Measurements from ENCODE around the gene FYN. TPM values are rescaled to one million over a fixed set of nuclear protein-coding genes. Genes with fewer than 3 reads are reported as not detected.

The FYN gene
- polyA plus RNA-seq, 1 donor (not counting 4 experiments of a cell fraction or from before 2014, with no cell fraction given): 24.7 TPM

GRCh38 chr6:111743360-111743759, 129.9 kb downstream of the FYN start:
- peaks cover 2% of the 10 kb centered on the region for H4K20me1 ChIP-seq (ENCODE audit: control insufficient read depth, extremely low read depth, insufficient read depth, low read length)
- DNase-seq (ENCODE audit: low read depth, low spot score): no peak
- H3K9me3 ChIP-seq (ENCODE audit: control insufficient read depth, low read depth, low read length): no peaks in the 10 kb centered on the region
- no peak overlapping the region for H3K9ac ChIP-seq (ENCODE audit: control insufficient read depth, extremely low read depth, insufficient read depth, low read length)
- no peak for FAIRE-seq
- no peak for TF ChIP-seq CTCF (optimal IDR thresholded peaks at IDR 0.05 in 1 of 3, IDR thresholded peaks at IDR 0.05 in 1 of 3, conservative IDR thresholded peaks at IDR 0.05 in 1 of 3; ENCODE audit: extremely low read depth in 1 of 3, insufficient read depth in 2 of 3, low read length in 3 of 3)
- no peak for TF ChIP-seq EZH2 (IDR thresholded peaks at IDR 0.05; ENCODE audit: low read length)
- H3K9me1 ChIP-seq (ENCODE audit: control insufficient read depth, extremely low read depth, insufficient read depth, low read length): no peaks in the 10 kb centered on the region
- no peak overlapping the region for H3K27ac ChIP-seq (ENCODE audit: control insufficient read depth, insufficient read depth, low read length)
- H3K4me2 ChIP-seq (ENCODE audit: control insufficient read depth, extremely low read depth, insufficient read depth, low read depth, low read length): no peak overlapping the region
- H3K4me3 ChIP-seq (ENCODE audit: control insufficient read depth in 2 of 3, extremely low read depth in 1 of 3, insufficient read depth in 2 of 3, low read depth in 1 of 3, low read length in 3 of 3): no peak overlapping the region
- dilution Hi-C loops (cut with MboI; ENCODE audit: extremely low pct_ligation_motif_present, low sequenced_read_pairs): no loop called here
- H3K4me1 ChIP-seq (ENCODE audit: control insufficient read depth, extremely low read depth, insufficient read depth, low read length): peaks cover 6% of the 10 kb centered on the region
- no peak overlapping the region for H2AFZ ChIP-seq (ENCODE audit: control insufficient read depth, low read length)
- no peaks in the 10 kb centered on the region for H3K27me3 ChIP-seq (ENCODE audit: control insufficient read depth, extremely low read depth, insufficient read depth, low read length)
- H3K79me2 ChIP-seq (ENCODE audit: control insufficient read depth, insufficient read depth, low read length): no peaks in the 10 kb centered on the region
- no peaks in the 10 kb centered on the region for H3K36me3 ChIP-seq (ENCODE audit: control insufficient read depth in 2 of 2, extremely low read depth in 1 of 2, insufficient read depth in 2 of 2, low read length in 2 of 2)

- H4K20me1 ChIP-seq (ENCODE audit: control insufficient read depth, extremely low read depth, insufficient read depth, low read length): peaks cover 2% of the 10 kb centered on the region
- FAIRE-seq: no peak
Measured at GRCh38 chr6:111741177-111741952, 131.9 kb downstream of the FYN start.

More at GRCh38 chr6:111741177-111741952, 131.9 kb downstream of the FYN start:
- Histone ChIP-seq H3K4me1 (ENCODE audit: control insufficient read depth, extremely low read depth, insufficient read depth, low read length) (peaks cover 25% of the 10 kb centered on the region), H2AFZ (ENCODE audit: control insufficient read depth, low read length) (no peak overlapping the region), H3K9ac (ENCODE audit: control insufficient read depth, extremely low read depth, insufficient read depth, low read length) (no peak overlapping the region), H3K27ac (ENCODE audit: control insufficient read depth, insufficient read depth, low read length) (no peak overlapping the region), H3K9me3 (ENCODE audit: control insufficient read depth, low read depth, low read length) (no peaks in the 10 kb centered on the region), H3K4me3 (ENCODE audit: control insufficient read depth in 2 of 3, extremely low read depth in 1 of 3, insufficient read depth in 2 of 3, low read depth in 1 of 3, low read length in 3 of 3) (no peak overlapping the region), H3K79me2 (ENCODE audit: control insufficient read depth, insufficient read depth, low read length) (no peaks in the 10 kb centered on the region), H3K9me1 (ENCODE audit: control insufficient read depth, extremely low read depth, insufficient read depth, low read length) (no peaks in the 10 kb centered on the region), H3K4me2 (ENCODE audit: control insufficient read depth, extremely low read depth, insufficient read depth, low read depth, low read length) (no peak overlapping the region), H3K36me3 (ENCODE audit: control insufficient read depth in 2 of 2, extremely low read depth in 1 of 2, insufficient read depth in 2 of 2, low read length in 2 of 2) (no peaks in the 10 kb centered on the region), H3K27me3 (ENCODE audit: control insufficient read depth, extremely low read depth, insufficient read depth, low read length) (no peaks in the 10 kb centered on the region)
- DNase-seq (ENCODE audit: low read depth, low spot score): no peak
- dilution Hi-C loops (cut with MboI; ENCODE audit: extremely low pct_ligation_motif_present, low sequenced_read_pairs): no loop called here
- TF ChIP-seq CTCF (optimal IDR thresholded peaks at IDR 0.05 in 1 of 3, IDR thresholded peaks at IDR 0.05 in 1 of 3, conservative IDR thresholded peaks at IDR 0.05 in 1 of 3; ENCODE audit: extremely low read depth in 1 of 3, insufficient read depth in 2 of 3, low read length in 3 of 3) (no peak), EZH2 (IDR thresholded peaks at IDR 0.05; ENCODE audit: low read length) (no peak)
